Fibroblast of peridontal ligament (primary cell): ENCODE results near the gene OR1S1.
"Not testable (repeated sequence)": the region's sequence is repeated elsewhere in the genome, so short reads cannot be mapped to it uniquely, and the experiment has no call there.

Experiments used
- DNase-seq: peaks from one replicate; pipeline ENCODE4 v3.0.0-alpha.2; 2010; ENCODE audit errors: extremely low read depth

The OR1S1 gene

DNA sequence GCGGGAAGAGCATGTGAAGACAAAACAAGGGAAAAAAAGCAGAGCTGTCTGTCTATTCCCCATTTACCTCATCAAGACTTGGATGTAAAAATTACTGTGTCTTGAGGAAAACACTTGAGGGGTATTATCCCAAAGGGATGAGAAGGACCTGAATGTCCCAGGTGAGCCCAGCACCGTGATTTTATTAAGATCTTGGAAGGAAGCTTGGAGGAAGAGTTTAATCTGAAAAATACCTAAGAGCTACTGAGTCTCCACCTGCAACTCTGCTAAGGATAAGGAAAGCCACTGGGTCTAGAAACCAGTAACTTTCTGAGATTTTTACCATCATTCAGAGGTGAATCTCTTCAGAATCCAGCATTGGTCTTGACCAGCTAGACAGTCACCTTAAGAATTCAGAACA is at the start of gene OR1S1:
Gene OR1S1 (plus strand): TSS at position 301 of the 400 bp plus-strand sequence.
- not testable (repeated sequence) for DNase-seq

DNA sequence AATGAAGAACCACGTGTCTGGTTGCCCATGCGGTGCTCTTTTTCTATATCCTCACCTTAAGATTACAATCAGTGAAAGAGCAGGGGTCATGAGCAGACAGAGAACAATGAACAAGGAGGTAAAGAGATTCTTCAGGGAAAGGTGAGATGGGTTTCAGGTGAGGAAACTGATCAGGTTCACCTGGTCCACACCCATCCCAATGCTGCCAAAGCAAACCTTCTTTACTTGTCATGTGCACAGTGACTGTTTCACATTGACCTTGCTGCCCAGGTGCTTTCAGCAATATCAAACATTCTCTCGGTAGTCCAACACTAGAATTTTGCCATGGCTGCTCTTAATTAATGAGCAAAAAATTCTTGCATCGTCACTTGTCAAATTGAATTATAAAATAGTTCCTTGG is 48.1 kb upstream of the OR1S1 start:
- DNase-seq: no peak

DNA sequence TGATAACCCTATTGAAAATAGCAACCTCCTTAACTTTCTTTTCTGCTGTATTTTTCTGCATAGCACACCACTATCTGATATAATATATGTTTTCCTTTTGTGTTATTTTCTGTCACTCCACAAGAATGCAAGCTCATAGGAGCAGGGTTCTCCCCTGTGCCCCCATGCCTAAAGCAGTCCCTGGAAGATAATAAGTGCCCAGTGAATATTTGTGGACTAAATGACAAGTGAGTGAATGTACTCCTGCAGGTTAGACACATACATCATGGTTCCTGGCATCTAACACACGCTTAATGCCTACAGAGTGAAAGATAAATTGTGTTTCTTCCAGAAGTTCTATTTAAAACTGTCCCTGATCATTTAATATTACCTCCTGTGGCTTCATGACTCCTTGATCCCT is 47.5 kb upstream of the OR1S1 start:
- no peak for DNase-seq

DNA sequence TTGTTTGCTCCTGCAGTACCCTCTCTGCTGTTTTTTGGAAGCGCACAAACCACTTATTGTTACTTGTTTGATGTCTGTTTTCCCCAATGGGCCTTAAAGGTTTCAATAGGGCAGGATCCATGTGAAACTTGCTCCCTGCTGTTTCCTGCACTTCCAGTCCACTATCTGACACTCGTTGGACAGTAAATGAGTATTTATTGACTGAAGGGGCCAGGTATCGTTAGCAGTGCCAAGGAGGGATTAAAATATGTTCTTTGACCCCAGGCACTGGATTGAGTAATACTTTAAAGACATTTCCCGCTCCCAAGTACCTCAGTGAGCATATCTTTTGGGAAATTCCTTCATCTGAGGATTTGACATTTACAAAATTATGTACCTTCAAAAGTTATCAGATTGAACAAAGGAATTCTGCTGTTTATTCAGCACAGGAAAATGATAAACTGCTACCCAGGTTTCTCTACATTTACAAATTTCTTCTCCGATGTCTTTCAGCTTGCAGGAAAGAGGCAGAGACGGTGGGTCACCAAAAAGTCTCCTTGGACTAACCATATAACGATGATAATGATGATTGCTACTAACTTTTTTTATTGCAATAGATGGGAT is 46.9 kb upstream of the OR1S1 start:
- DNase-seq: no peak

DNA sequence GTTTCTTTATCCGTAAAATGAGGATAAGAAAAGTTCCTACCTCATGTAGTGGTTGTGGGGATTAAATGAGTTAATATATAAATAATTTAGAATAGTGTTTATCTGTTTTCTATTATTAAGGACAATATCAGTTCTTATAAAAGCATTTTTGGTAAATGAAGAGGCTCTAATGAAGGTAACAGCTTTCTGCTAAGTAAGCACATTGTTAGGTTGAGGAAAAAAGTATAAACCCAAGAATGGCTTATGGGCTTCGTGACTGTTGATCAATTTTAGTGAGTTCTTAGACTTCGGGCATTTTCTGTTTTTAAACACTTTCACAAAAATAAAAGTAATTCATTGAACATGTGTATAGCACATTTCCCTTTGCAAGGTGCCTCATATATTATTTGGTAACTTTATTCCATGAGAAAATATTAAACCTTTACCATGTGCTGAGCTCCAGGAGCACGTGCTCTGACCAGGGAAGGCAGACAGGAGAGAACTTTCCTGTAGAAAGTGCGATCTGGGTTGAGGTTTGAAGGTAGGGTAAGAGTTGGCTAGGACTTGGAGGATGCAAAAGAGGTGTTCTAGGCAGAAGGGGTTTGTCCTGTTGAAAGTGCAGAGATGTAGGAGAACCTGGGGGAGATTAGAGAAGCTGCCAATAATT is 35.0 kb upstream of the OR1S1 start:
- DNase-seq: no peak

DNA sequence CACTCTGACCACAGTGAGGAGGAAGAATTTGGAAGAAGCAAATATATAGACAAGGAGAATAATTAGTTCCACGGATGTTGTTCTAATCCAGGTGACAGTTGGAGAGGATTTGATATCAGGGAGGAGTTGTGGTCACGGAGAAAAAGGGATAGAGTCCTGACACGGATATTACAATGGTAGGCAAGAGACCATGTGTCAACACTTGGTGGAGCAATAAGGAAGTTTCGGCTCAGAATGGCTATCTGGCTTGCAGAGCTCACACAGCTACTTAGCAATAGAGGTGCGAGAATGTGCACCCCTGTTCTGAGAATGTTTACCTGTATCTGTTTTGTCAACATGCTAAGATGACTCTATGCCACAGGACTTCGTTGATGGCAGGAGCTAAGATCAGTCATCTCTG is 34.1 kb upstream of the OR1S1 start:
- DNase-seq: no peak

DNA sequence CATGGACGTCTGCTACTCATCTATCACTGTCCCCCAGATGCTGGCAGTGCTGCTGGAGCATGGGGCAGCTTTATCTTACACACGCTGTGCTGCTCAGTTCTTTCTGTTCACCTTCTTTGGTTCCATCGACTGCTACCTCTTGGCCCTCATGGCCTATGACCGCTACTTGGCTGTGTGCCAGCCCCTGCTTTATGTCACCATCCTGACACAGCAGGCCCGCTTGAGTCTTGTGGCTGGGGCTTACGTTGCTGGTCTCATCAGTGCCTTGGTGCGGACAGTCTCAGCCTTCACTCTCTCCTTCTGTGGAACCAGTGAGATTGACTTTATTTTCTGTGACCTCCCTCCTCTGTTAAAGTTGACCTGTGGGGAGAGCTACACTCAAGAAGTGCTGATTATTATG is 32.9 kb upstream of the OR1S1 start:
- no peak for DNase-seq

DNA sequence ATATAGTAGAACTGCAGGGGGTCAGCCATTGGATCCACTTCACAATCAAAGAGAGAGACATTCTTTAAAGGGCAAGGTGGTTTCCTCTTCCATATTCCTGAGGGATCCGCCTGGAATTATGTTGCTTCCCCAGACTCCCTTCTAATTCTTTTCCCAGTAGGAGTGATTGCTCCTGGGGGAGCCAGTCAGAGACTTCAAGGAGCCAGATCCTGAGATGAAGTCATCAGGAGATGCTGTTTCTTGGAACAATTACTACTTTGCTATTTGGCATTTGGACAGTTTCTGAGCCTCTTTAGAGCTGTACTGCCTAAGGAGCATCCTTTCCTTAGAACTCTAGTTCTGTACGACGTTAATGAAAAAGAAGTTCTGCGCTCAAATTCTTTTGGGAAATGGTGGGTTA is 25.6 kb upstream of the OR1S1 start:
- DNase-seq: no peak

DNA sequence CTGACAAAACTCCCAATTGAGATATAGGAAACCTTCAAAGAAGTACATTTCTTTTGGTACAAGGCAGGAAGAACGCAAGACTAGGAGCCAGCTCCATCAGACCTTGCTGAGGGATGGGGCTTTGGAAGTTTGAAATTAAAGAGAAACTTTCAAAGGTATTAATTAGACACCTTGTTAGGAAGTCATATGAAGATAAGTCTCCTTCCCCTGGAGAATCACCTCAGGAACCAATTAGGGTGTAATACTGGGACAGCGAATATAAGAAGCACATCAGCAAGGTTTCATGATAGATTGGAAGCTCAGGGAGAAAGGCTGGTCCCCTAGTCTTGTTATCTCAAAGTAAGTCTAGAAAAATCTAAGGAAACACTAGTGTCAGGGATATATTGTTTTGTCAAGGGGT is 23.8 kb upstream of the OR1S1 start, which contains the start of gene OR9Q2:
Gene OR9Q2 (plus strand): TSS at position 301 of the 400 bp plus-strand sequence. CDS start 1,421 bp downstream, outside the sequence.
- DNase-seq: no peak

DNA sequence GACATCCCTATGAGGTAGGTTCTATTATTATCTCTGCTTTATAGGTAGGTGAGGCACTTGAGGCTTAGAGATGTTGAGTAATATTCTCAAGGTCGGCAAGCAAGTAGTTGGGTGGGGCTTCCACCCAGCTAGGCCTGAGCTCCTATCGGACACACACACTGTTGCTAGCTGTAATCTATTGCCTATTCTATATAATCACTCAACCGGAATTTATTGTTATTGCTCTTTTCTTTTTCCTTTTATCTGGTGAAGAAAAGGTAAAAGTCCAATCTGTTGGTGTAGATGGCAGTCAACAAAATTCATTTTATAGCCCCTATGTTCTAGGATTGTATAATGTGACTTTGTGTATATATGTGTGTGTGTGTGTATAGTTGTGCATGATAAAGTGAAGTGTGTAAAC is 20.3 kb upstream of the OR1S1 start:
- no peak for DNase-seq

DNA sequence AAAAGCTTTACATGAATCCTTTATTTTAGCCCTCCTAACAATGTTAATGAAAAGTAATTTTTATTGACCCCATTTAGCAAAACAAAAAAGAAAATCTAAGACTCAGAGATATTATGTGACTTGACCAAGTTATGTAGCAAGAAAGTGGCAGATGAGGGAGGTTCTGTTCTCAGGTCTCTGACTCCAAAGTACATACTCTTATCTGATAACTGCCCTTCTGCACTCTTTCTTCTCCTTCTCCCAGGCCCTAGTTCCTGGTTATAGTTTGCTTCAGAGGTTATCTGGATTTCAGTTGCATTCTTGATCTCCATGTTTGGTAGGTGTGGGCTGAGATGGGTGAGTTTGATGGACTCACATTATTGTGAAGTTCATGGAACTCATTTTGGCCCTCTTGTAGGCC is 19.1 kb upstream of the OR1S1 start:
- DNase-seq: no peak

DNA sequence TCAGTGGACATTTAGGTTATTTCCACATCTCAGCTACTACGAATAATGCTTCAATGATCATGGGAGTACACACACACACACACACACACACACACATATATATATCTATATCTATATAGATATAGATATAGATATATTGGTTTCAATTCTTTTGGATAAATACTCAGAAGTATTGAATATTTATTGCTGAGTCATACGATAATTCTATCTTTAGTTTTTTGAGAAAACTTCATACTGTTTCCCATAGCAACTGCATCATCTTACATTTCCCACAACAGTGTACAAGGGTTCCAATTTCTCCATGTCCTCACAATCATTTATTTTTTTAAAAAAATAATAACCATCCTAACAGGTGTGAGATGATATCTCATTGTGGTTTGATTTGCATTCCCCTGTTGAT is 16.6 kb upstream of the OR1S1 start:
- DNase-seq: no peak

DNA sequence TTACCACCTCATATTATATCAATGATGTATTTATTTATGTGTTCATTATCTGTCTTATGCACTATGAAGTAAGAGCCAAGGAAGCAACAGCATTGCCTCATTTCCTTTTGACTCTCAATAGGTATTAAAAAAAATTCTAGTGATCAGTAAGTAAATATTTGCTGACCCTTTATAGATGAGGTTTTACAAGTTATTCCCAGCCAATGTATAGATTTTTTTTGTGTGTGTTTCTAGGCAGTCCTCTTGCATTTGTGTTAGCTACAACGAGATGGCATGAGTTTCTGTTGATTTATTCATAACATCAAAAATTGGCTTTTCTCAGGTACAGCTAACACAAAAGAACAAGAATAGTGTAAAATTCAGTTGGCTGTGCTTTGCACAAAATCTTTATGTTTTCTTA is 13.2 kb upstream of the OR1S1 start:
- DNase-seq: no peak

DNA sequence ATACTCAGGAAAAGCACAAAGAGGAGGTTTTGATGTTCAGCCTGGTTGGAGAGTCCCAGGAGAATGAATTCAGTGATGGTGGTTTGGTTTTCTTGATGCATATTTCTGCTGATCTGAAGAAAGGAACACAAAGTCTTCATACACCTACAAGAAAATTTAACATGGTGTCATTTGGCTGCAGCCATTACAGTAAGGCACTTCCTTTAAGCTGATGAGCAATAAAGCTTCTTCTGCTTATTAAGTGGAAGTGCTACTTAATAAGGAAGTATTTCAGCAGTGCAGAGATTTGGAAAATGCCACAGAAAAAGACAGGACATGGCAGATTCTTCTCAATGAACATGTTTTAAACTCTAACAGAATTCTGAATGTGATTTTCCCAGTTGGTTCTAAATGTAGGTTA is 8.5 kb upstream of the OR1S1 start, which contains the start of gene OR1S2:
Gene OR1S2 (minus strand): TSS at position 101 of the 400 bp plus-strand sequence. CDS start 0 bp downstream, at position 101.
- DNase-seq: no peak

DNA sequence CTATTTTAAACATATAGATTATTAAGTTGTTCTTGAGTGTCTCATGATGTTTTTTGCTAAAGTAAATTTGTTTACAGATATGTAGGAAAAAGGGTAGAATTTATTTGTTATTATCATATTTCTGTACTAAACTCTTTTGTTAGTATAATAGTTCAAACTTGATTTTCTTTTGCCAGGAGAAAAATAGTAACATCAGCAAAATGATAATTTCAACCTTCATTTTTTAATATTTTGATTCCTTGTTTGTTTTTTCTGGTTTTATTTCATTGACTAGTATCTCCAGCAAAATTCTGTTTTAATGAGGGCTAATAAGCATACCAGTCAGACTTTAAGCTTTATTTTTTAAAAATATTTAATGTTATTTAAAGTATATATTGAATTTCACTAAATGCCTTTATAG is 4.0 kb downstream of the OR1S1 start:
- no peak for DNase-seq

DNA sequence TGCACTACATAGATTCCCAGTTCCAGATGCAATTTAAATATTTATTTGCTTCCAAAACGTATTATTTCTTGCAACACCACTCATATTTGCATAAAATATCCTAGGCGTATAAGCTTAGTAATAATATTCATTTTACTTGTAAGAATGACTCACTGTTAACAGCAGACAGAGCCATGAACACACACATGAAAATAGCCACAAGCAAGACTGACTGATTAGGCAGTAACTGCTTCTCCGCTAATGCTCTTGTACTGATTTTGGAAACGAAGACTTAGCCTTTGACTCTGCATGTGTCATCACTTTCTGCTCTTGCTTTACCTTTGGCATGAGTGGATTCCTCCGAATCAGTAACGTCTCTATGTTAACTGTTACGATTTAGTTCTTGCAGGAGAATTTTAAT is 10.2 kb downstream of the OR1S1 start:
- DNase-seq: no peak

DNA sequence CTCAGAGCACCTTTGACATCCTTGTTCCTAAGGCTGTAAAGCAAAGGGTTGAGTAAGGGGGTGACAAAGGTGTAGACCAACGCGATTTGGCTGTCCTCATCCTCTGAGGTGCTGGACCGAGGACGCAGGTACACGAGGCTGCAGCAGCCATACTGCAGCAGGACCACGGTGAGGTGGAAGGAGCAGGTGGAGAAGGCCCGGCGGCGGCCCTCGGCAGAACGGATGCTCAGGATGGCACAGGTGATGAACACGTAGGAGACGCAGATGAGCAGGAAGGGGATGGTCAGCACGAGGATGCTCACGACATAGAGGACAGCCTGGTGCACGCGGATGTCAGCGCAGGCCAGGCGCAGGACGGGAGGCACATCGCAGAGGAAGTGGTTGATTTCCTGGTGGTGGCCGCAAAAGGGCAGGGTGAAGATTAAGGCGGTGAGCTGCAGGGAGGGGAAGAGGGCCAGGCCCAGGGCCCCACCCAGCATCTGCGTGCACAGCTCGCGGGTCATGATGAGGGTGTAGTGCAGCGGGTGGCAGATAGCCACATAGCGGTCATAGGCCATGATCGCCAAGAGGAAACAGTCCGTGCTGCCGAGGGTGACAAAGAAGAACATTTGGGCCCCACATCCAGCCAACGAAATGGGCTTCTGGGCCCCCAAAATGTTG is 15.6 kb downstream of the OR1S1 start:
- DNase-seq: no peak

DNA sequence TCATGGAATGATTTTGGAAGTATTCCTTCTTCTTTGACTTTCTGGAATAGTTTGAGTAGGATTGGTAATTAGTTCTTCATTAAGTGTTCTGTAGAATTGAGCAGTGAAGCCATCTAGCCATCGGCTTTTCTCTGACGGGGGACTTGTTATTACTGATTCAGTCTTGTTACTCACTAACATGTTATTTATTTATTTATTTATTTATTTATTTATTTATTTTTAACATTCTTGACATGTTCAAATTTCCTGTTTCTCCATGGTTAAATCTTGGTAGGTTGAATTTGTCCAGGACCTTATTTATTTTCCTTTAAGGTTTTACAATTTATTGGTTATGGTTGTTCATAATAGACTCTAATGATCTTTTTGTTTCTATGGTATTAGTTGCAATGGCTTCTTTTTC is 31.4 kb downstream of the OR1S1 start:
- DNase-seq: no peak

DNA sequence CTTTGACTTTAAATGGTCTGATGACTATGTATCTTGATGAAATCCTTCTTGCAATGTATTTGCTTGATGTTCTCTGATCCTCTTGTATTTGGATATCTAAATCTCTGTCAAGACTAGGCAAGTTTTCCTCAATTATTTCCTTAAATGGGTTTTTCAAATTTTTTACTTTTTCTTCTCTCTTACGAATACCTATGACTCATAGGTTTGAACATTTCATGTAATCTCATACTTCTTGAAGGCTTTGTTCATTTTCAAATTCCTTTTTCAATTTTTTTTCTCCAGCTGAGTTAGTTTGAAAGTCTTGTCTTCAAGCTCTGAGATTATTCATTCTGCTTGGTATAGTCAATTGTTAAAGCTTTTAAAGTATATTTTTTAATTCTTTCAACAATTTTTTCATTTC is 42.4 kb downstream of the OR1S1 start:
- DNase-seq: no peak

DNA sequence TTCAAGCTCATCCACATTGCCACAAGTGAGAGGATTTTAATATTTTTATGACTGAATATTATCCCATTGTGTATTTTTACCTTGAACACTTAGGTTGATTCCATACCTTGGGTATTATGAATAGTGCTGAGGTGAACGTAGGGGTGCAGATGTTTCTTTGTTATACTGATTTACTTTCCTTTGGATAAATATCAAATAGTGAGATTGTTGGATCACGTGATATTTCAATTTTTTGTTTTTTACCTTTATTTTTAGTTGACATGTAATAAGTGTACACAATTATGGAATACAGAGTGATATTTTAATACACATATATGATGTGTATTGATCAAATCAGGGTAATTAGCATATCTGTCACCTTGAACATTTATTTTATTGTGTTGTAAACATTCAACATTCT is 47.5 kb downstream of the OR1S1 start:
- no peak for DNase-seq
